ENCODE data around the gene AHDC1.
"Not testable (repeated sequence)": the region's sequence is repeated elsewhere in the genome, so short reads cannot be mapped to it uniquely, and the experiment has no call there.

AHDC1 gene, protein sequence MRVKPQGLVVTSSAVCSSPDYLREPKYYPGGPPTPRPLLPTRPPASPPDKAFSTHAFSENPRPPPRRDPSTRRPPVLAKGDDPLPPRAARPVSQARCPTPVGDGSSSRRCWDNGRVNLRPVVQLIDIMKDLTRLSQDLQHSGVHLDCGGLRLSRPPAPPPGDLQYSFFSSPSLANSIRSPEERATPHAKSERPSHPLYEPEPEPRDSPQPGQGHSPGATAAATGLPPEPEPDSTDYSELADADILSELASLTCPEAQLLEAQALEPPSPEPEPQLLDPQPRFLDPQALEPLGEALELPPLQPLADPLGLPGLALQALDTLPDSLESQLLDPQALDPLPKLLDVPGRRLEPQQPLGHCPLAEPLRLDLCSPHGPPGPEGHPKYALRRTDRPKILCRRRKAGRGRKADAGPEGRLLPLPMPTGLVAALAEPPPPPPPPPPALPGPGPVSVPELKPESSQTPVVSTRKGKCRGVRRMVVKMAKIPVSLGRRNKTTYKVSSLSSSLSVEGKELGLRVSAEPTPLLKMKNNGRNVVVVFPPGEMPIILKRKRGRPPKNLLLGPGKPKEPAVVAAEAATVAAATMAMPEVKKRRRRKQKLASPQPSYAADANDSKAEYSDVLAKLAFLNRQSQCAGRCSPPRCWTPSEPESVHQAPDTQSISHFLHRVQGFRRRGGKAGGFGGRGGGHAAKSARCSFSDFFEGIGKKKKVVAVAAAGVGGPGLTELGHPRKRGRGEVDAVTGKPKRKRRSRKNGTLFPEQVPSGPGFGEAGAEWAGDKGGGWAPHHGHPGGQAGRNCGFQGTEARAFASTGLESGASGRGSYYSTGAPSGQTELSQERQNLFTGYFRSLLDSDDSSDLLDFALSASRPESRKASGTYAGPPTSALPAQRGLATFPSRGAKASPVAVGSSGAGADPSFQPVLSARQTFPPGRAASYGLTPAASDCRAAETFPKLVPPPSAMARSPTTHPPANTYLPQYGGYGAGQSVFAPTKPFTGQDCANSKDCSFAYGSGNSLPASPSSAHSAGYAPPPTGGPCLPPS (N-terminal part only)
- 14.3 to 31.2 reads per million in 2 donors for total RNA-seq

DNA sequence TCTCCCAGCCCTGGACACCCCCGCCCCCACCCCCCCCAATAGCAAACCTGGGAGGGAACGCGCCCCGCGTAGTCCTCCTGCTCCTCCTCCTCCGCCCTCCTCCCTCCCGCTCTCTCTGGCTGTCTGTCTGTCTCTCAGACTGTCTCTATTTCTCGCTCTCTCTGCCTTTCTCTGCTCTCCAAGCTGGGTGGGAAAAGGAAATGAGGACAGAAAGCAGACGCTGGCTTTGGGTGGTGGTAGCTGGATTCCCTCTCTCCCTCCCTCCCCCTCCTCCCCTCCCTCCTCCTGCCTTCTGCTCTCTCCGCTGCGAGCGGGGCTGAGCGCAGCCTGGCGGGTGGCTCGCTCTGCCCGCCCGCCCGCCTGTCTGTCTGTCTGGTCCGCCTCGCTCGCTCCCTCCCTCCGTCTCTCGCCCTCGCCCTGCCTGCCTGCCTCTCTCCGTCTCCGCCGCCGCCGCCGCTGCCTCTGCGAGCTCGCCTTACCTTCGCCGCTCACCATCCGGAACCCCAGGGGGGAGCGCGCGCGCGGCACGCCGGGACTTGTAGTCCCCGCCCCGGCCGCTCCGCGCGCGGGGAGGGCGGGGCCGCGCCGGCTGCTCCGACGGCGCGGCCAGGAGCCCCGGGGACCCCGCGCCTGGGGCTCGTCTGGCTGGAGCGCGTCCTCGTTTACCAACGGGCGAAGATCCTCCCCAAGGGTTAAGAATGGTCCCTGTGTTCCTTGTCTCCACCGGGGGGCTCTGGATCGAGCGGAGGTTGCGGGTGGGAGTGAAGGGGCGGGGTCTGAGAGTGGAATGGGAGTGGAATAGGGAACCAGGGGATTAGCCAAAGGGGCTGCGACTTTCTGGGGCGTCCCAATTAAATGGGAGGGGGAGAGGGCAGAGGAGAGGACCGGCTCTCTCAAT lies at the start of gene AHDC1:
TSS of gene AHDC1 (minus strand) at position 464 of the 898 bp plus-strand sequence. CDS start 52,029 bp downstream, outside the sequence.
- DNase-seq = peak; percentile 84 to 94 (median 89)

DNA sequence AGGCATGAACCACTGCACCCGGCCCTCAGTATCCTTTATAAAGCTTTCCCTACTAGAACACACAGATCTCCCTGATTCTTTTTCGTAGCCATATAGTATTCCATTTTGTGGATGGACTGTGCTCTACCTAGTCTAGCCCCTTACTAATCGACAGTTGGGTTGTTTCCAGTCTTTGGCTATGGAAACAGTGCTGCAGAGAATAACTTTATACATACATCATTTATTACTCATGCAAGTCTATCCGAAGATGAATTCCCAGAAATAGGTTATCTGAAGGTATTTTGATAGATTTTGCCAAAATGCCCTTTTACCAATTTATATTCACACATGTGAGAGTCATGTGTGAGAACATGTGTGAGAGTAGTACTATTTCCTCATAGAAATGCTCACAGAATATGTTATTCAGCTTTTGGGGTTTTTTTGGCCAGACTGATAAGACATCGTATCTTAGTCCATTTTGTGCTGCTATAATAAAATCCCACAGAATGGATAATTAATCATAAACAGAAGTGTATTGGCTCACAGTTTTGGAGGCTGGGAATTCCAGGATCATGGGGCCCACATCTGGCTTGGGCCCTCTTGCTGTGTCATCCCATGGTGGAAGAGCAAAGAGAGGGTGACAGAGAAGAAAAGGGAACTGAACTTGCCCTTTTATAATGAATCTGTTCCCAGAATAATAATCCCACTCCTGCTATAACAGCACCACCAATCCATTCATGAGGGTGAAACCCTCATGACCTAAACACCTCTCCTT lies 48.3 kb upstream of the AHDC1 start:
- no peak for DNase-seq

DNA sequence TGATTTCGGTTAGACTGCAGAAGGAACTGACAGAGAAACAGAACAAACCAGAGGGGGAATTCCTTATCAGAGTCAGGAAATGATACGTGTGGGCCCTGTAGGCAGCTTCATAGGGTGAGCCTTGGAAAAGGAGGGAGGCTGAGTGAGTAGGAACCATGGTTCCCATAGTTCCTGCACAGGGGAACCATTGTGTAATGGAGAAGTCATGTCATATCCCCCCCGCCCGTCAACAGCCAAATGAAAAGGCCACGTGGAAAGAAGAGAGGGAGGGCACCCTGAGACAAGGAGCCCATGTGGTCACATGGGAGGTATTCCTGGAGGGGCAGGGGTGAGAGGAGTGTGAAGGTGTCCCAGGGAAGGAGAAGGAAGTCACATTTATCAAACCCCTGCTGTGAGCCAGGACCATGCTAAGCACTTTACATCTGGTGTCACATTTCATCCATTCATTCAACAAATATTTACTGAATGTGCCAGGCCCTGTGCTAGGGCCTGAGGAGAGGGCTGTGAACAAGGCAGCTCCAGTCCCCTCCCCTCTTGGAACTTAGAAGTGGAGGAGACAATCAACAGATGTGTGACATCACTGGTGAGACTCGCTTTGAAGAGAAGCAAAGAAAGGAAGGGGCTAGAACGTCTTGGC lies 46.7 kb upstream of the AHDC1 start:
- no peak for DNase-seq

DNA sequence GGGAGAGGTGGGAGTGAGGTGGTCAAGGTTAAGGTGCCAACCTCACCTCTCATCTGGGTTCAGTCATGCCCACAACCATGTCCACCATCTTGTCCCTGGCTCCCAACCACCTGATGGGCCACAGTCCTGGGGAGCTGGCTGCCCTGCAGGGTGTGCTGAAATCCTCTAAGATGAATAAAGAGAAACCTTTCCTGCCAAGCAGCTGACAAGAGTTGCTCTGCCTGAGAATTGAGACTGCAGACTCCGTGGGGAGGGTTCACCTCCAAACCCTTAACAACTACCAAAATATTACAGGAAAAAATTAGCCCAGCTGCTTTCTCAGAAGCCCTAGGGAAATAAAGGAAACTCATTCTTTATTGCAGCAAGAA lies 46.2 kb upstream of the AHDC1 start:
- no peak for DNase-seq

DNA sequence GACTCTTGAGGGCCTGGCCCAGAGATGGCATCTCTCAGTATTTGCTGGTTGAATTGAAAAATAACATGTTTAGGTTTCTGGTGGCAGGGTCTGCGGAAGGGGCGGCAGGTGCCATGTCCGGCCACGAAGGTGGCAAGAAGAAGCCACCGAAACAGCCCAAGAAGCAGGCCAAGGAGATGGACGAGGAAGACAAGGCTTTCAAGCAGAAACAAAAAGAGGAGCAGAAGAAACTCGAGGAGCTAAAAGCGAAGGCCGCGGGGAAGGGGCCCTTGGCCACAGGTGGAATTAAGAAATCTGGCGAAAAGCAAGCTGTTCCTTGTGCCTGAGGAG lies 45.3 kb upstream of the AHDC1 start:
- no peak for DNase-seq

DNA sequence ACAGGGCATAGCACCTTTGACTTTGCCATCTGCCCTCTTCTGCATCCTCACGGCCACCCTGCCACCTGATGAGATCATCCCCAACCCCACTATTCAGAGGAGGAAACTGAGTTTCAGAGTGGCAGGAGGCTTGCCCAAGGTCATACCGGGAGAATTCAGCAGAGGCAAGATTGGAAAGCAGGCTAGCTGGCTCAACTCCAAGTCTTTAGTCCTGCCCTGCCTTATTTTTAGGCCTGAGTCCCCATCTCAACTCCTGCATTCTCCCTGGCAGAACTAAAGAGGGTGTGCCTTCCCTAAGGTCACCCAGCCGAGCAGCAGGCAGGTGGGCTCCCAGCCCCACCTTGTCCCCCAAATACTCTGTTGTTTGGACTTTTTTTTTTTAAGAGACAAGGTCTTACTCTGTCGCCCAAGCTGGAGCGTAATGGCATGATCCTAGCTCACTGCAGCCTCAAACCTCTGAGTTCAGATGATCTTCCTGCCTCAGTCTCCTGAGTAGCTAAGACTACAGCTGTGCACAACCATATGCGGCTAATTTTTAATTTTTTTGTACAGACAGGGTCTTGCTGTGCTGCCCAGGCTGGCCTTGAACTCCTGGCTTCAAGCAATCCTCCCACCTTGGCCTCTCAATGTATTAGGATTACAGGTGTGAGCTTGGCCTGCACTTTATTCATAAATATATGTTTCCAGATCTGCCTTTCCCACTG lies 44.8 kb upstream of the AHDC1 start:
- DNase-seq = no peak

DNA sequence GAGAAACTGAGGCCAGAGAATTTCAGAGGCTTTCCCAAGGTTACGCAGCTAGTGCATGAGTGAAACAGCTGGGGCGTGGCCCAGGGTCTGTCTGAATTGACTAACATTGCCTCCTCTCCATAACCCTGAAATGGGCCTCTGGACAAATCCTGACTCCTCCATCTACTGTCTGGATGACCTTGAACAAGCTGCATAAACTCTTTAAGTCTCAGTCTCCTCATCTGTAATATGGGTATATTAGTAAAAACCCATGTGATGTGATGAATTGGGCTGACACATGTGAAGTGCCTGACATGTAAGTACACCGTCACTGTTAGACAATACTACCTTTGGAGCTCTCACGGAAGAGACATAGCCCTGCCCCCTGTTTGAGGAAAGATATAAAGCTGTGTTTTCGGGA lies 43.4 kb upstream of the AHDC1 start:
- no peak for DNase-seq

DNA sequence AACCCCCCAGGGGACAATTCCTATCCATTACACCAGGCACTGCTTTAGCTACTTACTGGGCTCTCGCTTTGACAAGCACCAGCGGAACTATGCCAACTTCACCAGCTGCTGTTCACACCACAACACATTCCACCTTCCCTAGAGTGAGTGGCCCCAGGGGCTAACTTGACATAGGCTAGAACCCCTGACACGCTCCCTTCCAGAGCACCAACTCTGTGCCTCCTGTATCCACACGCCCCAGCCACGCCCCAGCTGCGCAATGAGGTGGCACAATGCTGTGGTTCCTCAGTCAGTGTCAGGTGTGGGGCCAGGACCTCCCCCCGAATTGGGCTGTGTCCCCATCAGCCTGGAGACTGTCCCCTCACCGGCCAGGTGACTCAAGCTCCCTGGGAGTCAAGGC lies 42.7 kb upstream of the AHDC1 start:
- DNase-seq = no peak

DNA sequence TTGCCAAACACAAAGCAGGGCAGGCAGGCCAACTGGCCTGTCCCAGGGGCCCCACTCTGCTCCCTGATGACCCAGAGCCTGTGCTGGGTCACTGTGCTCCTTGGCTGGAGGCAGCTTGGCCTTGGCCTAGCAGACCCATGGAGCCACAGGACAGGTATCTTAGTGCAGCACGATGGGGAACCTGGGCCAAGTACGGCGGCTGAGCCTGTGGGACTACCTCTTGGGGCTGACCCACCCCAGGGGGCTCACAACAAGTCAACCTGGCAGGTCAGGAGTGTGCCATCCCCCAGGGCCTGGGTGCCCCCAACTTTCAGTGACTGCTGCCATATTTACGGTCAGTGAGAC lies 41.1 kb upstream of the AHDC1 start:
- DNase-seq = no peak

DNA sequence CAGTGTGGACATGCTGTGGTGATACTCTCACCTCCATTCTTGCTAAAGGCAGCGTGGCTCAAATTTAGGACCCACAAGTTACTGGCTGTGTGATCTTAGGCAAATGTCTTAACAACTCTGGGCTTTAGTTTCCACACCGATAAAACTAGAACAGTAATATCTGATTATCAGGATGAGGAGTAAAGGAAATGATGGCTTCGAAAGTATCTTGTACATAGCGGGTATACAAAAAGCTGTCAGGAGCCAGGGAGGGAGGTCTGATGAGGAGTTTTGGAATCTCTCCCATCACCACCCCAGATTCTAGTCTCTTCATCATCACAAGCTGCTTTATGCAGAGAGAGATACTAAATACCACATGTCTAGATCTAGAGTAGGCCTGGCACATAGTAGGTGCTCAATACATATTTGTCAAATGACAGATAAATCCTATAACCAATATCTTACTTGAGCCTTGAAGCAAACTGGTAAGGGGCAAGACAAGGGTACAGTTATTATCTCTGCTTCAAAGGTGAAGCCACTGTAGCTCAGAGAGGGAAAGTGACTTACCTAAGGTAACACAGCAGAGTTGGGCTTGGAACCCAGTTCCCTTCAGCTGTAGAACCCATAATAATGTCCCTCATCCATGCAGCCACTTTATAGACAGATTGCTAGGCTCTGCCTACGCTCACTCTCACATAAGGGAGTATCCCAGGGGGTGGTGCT lies 40.6 kb upstream of the AHDC1 start:
- no peak for DNase-seq

DNA sequence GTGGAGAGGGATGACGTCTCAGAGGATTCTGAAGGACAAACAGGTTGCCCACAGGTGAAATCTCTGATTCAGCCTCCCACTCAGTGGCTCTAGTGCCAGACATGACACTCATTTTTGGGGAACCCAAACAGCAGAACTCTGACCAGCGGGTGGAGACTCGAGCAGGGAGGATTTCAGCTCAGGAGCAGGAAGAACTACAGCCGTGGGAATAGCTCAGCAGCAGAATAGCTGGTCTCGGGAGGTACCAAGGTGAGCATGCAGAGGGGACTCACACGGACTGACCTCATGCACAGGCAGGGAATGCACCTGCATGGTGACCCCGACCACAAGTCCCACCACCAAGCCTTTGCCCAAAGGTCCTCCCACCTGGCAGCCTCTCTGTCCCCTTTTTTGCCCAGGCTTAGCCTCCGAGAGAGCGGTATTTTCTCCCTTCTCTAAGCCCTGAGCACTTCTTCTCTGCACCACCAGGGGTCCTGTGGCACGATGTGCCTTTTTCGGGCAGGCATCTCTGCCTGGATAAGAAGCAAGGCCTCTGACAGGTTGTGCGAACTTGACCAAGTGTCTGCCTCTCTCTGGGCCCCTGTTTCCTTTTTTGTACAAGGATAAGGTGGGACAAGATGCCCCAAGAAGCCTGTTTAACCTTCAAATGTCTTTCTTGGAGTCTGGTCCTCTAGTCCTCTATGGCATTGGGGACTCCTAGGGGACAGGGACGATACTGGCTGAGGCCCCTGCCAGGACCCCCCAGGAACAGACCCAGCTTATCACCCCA lies 39.8 kb upstream of the AHDC1 start:
- DNase-seq = peak; percentile 34 to 78 (median 58)

DNA sequence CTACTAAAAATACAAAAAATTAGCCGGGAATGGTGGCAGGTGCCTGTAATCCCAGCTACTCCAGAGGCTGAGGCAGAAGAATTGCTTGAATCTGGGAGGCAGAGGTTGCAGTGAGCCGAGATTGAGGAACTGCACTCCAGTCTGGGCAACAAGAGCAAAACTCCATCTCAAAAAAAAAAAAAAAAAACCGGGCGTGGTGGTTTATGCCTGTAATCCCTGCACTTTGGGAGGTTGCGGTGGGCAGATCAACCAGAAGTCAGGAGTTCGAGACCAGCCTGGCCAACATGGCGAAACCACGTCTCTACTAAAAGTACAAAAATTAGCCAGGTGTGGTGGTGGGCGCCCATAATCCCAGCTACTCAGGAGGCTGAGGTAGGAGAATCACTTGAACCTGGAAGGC lies 36.6 kb upstream of the AHDC1 start:
- not testable (repeated sequence) for DNase-seq

DNA sequence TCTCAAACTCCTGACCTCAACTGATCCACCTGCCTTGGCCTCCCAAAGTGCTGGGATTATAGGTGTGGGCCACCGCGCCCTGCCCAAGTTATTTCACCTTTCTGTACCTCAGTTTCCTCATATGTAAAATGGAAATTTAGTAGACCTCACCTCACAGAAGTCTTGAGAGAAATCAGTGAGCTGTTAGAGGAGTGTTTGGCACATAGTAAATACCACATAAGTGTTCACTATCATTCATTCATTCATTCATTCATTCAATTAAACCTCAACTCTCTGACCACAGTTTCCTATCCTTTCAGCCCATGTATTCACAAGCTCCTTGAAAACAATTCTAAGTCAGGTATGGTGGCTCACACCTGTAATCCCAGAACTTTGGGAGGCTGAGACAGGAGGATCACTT lies 34.9 kb upstream of the AHDC1 start:
- DNase-seq = no peak

DNA sequence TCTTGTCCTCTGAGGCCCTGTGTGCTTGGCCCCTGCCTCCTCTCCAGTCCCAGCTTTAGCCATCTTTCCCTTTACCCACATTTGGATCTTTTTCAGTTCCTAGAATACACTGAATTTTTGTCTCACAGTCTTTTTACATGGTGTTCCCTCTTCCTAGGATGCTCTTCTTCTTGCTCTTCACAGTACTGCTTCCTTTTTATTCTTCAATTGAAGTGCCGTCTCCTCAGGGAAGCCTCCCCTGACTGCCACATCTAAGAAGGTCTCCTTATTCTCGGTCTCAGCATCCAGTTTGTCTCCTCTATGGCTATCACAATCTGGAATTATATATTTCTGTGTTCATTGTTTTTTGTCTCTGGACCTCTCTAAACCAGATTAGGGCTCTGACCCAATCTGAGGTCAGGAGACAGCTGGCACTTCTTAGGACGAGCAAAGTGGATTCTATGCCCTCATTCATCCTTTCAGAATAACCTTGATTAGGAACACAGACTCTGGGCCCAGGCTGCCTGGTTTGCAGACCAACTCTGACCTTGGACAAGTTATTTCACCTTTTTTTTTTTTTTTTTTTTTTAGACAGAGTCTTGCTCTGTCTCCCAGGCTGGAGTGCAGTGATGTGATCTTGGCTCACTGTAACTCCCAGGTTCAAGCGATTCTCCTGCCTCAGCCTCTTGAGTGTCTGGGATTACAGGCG lies 34.2 kb upstream of the AHDC1 start:
- DNase-seq = no peak

DNA sequence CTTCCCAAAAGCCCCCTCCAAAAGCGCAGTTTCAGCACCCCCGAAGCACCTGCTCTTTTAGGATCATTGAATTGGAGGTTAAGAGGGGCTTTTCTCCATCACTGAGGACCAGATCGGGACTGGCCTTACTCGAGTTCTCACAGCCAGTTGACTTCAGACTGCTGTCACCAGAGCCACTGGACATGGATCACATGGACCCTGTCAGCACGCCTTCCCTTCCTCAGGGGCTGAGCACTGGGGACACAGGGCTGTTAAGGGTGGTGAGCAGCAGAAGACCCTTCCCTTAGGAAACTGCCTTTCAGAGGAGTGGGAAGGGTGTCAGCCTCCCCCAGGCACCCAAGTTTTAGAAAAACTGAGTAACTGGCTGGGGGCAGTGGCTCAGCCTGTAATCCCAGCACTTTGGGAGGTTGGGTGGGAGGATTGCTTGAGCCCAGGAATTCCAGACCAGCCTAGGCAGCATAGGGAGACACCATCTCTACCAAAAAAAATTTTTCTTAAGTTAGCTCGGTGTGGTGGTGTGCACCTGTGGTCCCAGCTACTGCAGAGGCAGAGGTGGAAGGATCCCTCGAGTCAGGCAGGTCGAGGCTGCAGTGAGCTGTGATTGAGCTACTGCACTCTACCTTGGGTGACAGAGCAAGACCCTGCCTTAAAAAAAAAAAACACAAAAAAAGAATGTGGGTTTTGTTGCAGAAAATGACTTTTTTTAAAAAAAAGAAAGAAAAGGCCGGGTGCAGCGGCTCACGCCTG lies 31.6 kb upstream of the AHDC1 start:
- DNase-seq = no peak

DNA sequence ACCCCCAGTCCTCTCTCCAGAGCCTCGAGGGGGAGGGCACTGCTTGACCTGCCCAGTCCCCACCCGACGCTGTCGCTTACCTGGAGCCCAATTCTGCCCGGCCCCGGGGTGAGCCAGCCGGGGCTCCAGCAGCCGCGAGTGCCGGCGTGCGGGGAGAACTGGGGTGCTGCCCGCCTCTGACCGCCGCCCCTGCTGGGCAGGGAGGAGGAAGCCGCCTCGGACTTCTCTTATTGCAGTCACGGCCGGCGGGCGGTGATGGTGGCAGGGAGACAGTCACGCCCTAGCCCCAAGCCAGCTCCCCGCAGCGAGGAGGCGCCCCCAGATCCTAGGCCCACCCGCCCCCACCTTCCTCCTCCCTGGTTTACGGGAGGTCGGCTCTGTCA lies 31.0 kb upstream of the AHDC1 start, which contains the start of gene FGR:
TSS of gene FGR (minus strand) at position 201 of the 383 bp plus-strand sequence. CDS start 11,269 bp downstream, outside the sequence.
- DNase-seq = no peak

DNA sequence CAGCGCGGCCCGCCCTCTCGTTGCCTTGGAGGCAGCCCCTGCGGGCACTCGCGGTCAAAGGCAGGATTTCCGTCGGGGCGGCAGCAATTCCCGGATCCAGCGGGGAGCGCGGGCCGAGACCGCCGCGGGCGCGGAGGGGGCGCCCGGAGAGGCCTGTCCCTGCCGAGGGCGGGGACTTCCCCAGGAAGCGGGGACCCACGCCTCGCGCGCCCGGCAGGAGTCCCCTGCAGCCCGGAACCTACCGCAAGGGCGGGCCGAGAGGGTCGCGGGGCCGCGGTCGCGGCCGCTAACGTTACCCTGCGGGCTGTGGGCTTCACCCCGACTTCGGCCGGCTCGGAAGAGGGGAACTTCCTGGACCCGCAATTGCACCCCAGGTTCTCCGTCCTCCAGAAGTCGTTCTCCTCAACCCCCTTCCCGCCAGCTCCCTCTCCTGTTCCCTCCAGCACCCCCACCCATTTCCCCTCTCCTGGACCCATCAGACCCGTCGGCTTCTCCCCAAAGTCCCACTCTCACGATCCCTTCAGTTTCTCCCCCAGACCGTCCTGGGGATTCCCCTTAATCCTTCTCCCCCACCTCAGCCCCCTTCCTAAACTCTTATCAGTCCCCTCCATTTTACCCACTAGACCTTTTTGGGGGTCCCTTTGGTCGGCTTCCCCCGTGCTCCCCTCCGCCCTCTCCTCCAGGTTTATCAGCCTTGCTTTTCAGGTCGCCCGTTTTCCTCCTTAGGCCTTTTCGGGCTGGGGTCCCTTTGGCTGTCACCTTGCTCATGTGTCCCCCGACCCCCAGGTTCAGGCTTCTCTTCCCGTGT lies 30.4 kb upstream of the AHDC1 start:
- peak in 4 of 5 experiments; percentile 26 to 62 (median 50) for DNase-seq

All from T-helper 2 cell (primary cell).